GM12878 (cell line): ENCODE results near the gene PAQR8. TPM values are rescaled to one million over a fixed set of nuclear protein-coding genes. Genes with fewer than 3 reads are reported as not detected.

Source experiments
- BACH1 ChIP-seq: fragments of 450-650 bp; IDR thresholded peaks from 2 replicates; pipeline ENCODE4 v1.6.1; 2017; ENCODE audit warnings: mild to moderate bottlenecking, borderline replicate concordance
- BHLHE40 ChIP-seq, 2 experiments: fragments of 450-650 bp in 1 of 2; IDR thresholded peaks; 2 replicates each; pipeline ENCODE4 v1.6.1; 2011 to 2017; ENCODE audit warnings: low read depth in 2 of 2, borderline replicate concordance in 1 of 2, improper control_type of control experiment in 1 of 2, low read length in 1 of 2, mild to moderate bottlenecking in 1 of 2
- E4F1 ChIP-seq: fragments of 450-650 bp; IDR thresholded peaks from 2 replicates; pipeline ENCODE4 v1.6.1; 2018; ENCODE audit warnings: borderline replicate concordance, mild to moderate bottlenecking; ENCODE audit not compliant: partially characterized antibody
- ESRRA ChIP-seq: IDR thresholded peaks from 2 replicates; pipeline ENCODE4 v1.6.1; 2012; ENCODE audit warnings: mild to moderate bottlenecking, low read length, improper control_type of control experiment
- FOXK2 ChIP-seq: fragments of 450-650 bp; IDR thresholded peaks from 2 replicates; pipeline ENCODE4 v1.6.1; 2017; ENCODE audit warnings: mild to moderate bottlenecking, moderate library complexity
- HDAC6 ChIP-seq: fragments of 200-600 bp; sonication (generic); IDR thresholded peaks from one replicate; pipeline ENCODE4 v1.8.0; 2017; ENCODE audit warnings: antibody characterized with exemption; ENCODE audit not compliant: unreplicated experiment
- IRF4 ChIP-seq: IDR thresholded peaks from 2 replicates; pipeline ENCODE4 v1.6.1; 2011; ENCODE audit warnings: low read depth, low read length
- NFYB ChIP-seq: IDR thresholded peaks from 2 replicates; pipeline ENCODE4 v1.6.1; 2011; ENCODE audit warnings: low read depth, mild to moderate bottlenecking, low read length, improper control_type of control experiment, moderate library complexity; ENCODE audit not compliant: insufficient read depth
- NRF1 ChIP-seq: conservative IDR thresholded peaks from 2 replicates; pipeline ENCODE4 v1.6.1; 2011; ENCODE audit warnings: mild to moderate bottlenecking, low read depth, low read length, improper control_type of control experiment
- PAX8 ChIP-seq: fragments of 450-650 bp; IDR thresholded peaks from 2 replicates; pipeline ENCODE4 v1.6.1; 2017; ENCODE audit warnings: mild to moderate bottlenecking, moderate library complexity
- RELA ChIP-seq: fragments of 450-650 bp; IDR thresholded peaks from 2 replicates; pipeline ENCODE4 v1.8.0; 2014; ENCODE audit warnings: borderline replicate concordance; ENCODE audit not compliant: partially characterized antibody
- SPI1 ChIP-seq: IDR thresholded peaks from 2 replicates; pipeline ENCODE4 v1.6.1; 2011; ENCODE audit warnings: low read depth, mild to moderate bottlenecking, low read length, moderate library complexity, borderline replicate concordance; ENCODE audit not compliant: insufficient read depth
- TARDBP ChIP-seq: IDR thresholded peaks from 2 replicates; pipeline ENCODE4 v1.6.1; 2016; ENCODE audit warnings: borderline replicate concordance
- ZNF592 ChIP-seq: fragments of 450-650 bp; IDR thresholded peaks from 2 replicates; pipeline ENCODE4 v1.6.1; 2017; ENCODE audit warnings: mild to moderate bottlenecking, moderate library complexity
- polyA plus RNA-seq, 11 experiments: library from polyadenylated mRNA; depleted of rRNA in 4 of 11; unstranded in 6 of 11; stranded (reverse) in 5 of 11; fragments of >200 nt; fragmentation: Nextera tagmentation in 4 of 11; fragmentation: Illumina TruSeq in 1 of 11; extraction: Ambion mirVana in 4 of 11; extraction: Trizol in 1 of 11; gene quantifications; 1 replicate in 1 of 11; 2 replicates in 10 of 11; pipeline versions ENCODE4 v1.2.1 to v1.2.3, GENCODE V29; 2011 to 2016; ENCODE audit warnings: inconsistent platforms in 2 of 11, missing spikeins in 2 of 11, low read depth in 1 of 11
- total RNA-seq, 4 experiments: library from RNA; depleted of rRNA in 3 of 4; stranded (reverse); fragments of >200 nt in 3 of 4; fragmentation: Illumina TruSeq in 1 of 4; extraction: Trizol in 1 of 4; gene quantifications; 2 replicates each; pipeline versions ENCODE4 v1.2.1 to v1.2.3, GENCODE V29; 2013 to 2021
- TF ChIP-seq, protein P1 (sequence below): fragments of 450-650 bp; IDR thresholded peaks from 2 replicates; pipeline ENCODE4 v1.6.1; 2017; ENCODE audit warnings: low read depth, mild to moderate bottlenecking, moderate library complexity
- TF ChIP-seq, protein P2 (sequence below): IDR thresholded peaks from 2 replicates; pipeline ENCODE4 v1.6.1; 2012; ENCODE audit warnings: low read length, inconsistent platforms
- TF ChIP-seq, protein P3 (sequence below): fragments of 450-650 bp; IDR thresholded peaks from 2 replicates; pipeline ENCODE4 v1.6.1; 2017; ENCODE audit warnings: mild to moderate bottlenecking

Gene PAQR8
- total and polyA plus RNA-seq, 10 of the 15 experiments (the other 5 are each of a cell fraction or from before 2014, with no cell fraction given), result 3.9 to 22.4 (median 14.6) TPM

DNA sequence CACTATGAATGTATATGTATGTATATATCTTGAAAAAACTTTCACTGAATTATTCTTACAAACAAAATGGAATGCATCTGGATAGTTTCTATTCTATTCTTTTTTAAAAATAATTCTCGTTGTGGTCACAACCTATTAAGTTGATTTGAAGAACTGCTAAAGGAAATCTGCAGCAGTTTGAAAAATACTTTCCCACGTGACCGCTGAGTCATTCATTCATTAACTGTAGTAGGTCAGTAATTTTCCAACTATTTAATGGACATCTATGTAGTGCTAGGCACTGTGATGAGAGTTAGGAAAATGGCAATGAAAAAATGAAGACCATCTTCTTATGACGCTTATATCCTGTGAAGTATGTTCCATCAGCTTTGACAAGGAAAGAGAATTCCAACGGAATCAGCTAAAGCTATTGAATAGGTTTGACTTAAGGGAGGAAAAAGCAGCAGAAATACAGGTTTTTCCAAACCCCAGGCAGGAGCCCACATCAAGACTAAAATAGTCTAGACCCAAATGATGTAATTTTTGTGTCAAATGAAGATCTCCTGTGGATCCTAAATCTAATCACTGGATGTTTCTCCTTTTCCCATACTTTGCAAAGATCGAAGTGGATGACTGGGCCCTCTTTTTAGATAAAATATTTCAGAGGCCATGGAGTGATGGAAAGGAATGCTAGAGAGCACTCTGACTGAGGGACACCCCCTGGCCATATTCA lies 54.1 kb downstream of the PAQR8 start (continued):
- TF ChIP-seq E4F1 (no peak), RELA (no peak), TARDBP (no peak), SPI1 (no peak), BHLHE40 (IDR thresholded peaks at IDR 0.05; ENCODE audit: borderline replicate concordance in 1 of 2, low read depth in 2 of 2, low read length in 1 of 2) (peak in 1 of 2 experiments; percentile 82; a peak in 2 of 4 replicates), BACH1 (no peak), HDAC6 (no peak), NRF1 (no peak), IRF4 (no peak), FOXK2 (no peak), ESRRA (no peak), PAX8 (no peak), NFYB (no peak), ZNF592 (no peak)
- TF ChIP-seq, protein P1, sequence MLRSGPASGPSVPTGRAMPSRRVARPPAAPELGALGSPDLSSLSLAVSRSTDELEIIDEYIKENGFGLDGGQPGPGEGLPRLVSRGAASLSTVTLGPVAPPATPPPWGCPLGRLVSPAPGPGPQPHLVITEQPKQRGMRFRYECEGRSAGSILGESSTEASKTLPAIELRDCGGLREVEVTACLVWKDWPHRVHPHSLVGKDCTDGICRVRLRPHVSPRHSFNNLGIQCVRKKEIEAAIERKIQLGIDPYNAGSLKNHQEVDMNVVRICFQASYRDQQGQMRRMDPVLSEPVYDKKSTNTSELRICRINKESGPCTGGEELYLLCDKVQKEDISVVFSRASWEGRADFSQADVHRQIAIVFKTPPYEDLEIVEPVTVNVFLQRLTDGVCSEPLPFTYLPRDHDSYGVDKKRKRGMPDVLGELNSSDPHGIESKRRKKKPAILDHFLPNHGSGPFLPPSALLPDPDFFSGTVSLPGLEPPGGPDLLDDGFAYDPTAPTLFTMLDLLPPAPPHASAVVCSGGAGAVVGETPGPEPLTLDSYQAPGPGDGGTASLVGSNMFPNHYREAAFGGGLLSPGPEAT, result no peak
- TF ChIP-seq, protein P2, sequence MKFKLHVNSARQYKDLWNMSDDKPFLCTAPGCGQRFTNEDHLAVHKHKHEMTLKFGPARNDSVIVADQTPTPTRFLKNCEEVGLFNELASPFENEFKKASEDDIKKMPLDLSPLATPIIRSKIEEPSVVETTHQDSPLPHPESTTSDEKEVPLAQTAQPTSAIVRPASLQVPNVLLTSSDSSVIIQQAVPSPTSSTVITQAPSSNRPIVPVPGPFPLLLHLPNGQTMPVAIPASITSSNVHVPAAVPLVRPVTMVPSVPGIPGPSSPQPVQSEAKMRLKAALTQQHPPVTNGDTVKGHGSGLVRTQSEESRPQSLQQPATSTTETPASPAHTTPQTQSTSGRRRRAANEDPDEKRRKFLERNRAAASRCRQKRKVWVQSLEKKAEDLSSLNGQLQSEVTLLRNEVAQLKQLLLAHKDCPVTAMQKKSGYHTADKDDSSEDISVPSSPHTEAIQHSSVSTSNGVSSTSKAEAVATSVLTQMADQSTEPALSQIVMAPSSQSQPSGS, result peak; percentile 19; the same call in 1 of the 2 replicates
- TF ChIP-seq, protein P3, sequence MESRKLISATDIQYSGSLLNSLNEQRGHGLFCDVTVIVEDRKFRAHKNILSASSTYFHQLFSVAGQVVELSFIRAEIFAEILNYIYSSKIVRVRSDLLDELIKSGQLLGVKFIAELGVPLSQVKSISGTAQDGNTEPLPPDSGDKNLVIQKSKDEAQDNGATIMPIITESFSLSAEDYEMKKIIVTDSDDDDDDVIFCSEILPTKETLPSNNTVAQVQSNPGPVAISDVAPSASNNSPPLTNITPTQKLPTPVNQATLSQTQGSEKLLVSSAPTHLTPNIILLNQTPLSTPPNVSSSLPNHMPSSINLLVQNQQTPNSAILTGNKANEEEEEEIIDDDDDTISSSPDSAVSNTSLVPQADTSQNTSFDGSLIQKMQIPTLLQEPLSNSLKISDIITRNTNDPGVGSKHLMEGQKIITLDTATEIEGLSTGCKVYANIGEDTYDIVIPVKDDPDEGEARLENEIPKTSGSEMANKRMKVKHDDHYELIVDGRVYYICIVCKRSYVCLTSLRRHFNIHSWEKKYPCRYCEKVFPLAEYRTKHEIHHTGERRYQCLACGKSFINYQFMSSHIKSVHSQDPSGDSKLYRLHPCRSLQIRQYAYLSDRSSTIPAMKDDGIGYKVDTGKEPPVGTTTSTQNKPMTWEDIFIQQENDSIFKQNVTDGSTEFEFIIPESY, result no peak
